Measurements from ENCODE around the gene TBC1D22A. TPM values are rescaled to one million over a fixed set of nuclear protein-coding genes. Genes with fewer than 3 reads are reported as not detected.

Gene TBC1D22A
- total and polyA plus RNA-seq, 4 donors: 4.1 to 12.4 (median 8.4) TPM

GRCh38 chr22:47071807-47072641 is 309.6 kb downstream of the TBC1D22A start:
- Histone ChIP-seq H3K27ac (ENCODE audit: low read depth in 1 of 2, low read length in 2 of 2) (no peak overlapping the region), H3K9me3 (ENCODE audit: control insufficient read depth in 4 of 4, low read length in 3 of 4) (peaks cover 0 to 4% (median under 1%) of the 10 kb centered on the region in 4 donors), H3K4me3 (ENCODE audit: low read depth in 1 of 3, low read length in 3 of 3) (no peak overlapping the region), H3K27me3 (ENCODE audit: control insufficient read depth in 4 of 4, insufficient read depth in 4 of 4, low read length in 3 of 4) (no peaks in the 10 kb centered on the region), H3K4me1 (ENCODE audit: control insufficient read depth in 4 of 4, insufficient read depth in 4 of 4, low read length in 3 of 4) (no peaks in the 10 kb centered on the region), H3K36me3 (ENCODE audit: control insufficient read depth in 4 of 4, insufficient read depth in 3 of 4, low read depth in 1 of 4, low read length in 3 of 4) (peaks cover 0 to 2% (median 2%) of the 10 kb centered on the region in 4 donors), H3K9ac (ENCODE audit: low read depth in 1 of 2, low read length in 2 of 2) (no peak overlapping the region)
- no peak for DNase-seq (ENCODE audit: low spot score)
- TF ChIP-seq TAF1 (conservative IDR thresholded peaks at IDR 0.05) (no peak), EGR1 (IDR thresholded peaks at IDR 0.05; ENCODE audit: low read depth in 2 of 2) (no peak), FOXA2 (IDR thresholded peaks at IDR 0.05) (no peak), FOXA1 (IDR thresholded peaks at IDR 0.05) (no peak), RXRA (IDR thresholded peaks at IDR 0.05) (no peak)
- 88% methylated on average over 13 of the region's 13 CpGs for WGBS

GRCh38 chr22:47072642-47072967 is 310.2 kb downstream of the TBC1D22A start:
- H3K4me3 ChIP-seq (ENCODE audit: low read depth in 1 of 3, low read length in 3 of 3): no peak overlapping the region
- WGBS: 98% methylated on average over 7 of the region's 7 CpGs
- H3K9me3 ChIP-seq (ENCODE audit: control insufficient read depth in 4 of 4, low read length in 3 of 4): peaks cover 0 to 4% (median under 1%) of the 10 kb centered on the region in 4 donors
- DNase-seq (ENCODE audit: low spot score): no peak
- TF ChIP-seq NR2F2 (IDR thresholded peaks at IDR 0.05) (no peak), SP1 (IDR thresholded peaks at IDR 0.05) (no peak), CTCF (IDR thresholded peaks at IDR 0.05; ENCODE audit: low read depth, low read length, missing input control) (no peak), EGR1 (IDR thresholded peaks at IDR 0.05; ENCODE audit: low read depth in 2 of 2) (no peak), RAD21 (IDR thresholded peaks at IDR 0.05) (no peak), FOXA2 (IDR thresholded peaks at IDR 0.05) (no peak), HNF4A (conservative IDR thresholded peaks at IDR 0.05) (no peak), YY1 (IDR thresholded peaks at IDR 0.05) (no peak), TAF1 (conservative IDR thresholded peaks at IDR 0.05) (no peak), HNF4G (IDR thresholded peaks at IDR 0.05) (no peak), REST (IDR thresholded peaks at IDR 0.05) (no peak), FOXA1 (IDR thresholded peaks at IDR 0.05) (no peak), GABPA (IDR thresholded peaks at IDR 0.05 in 1 of 2, conservative IDR thresholded peaks at IDR 0.05 in 1 of 2) (no peak), JUND (IDR thresholded peaks at IDR 0.05) (no peak)
- H3K27ac ChIP-seq (ENCODE audit: low read depth in 1 of 2, low read length in 2 of 2): no peak overlapping the region
- no peaks in the 10 kb centered on the region for H3K4me1 ChIP-seq (ENCODE audit: control insufficient read depth in 4 of 4, insufficient read depth in 4 of 4, low read length in 3 of 4)
- no peaks in the 10 kb centered on the region for H3K27me3 ChIP-seq (ENCODE audit: control insufficient read depth in 4 of 4, insufficient read depth in 4 of 4, low read length in 3 of 4)
- H3K9ac ChIP-seq (ENCODE audit: low read depth in 1 of 2, low read length in 2 of 2): no peak overlapping the region
- H3K36me3 ChIP-seq (ENCODE audit: control insufficient read depth in 4 of 4, insufficient read depth in 3 of 4, low read depth in 1 of 4, low read length in 3 of 4): peaks cover 2% of the 10 kb centered on the region in 4 donors
